Stimulated activated CD8-positive, alpha-beta memory T cell treated with anti-CD3 and anti-CD28 coated beads, Interleukin-15, amount 100 ng/mL, for 48 hours (primary cell): ENCODE results near the gene ABCG1.

Experiments used
- DNase-seq, 2 donors: peaks; one replicate each; pipeline ENCODE4 v3.0.0-alpha.2; 2020; ENCODE audit warnings: low read depth in 2 of 2

ABCG1 gene

DNA sequence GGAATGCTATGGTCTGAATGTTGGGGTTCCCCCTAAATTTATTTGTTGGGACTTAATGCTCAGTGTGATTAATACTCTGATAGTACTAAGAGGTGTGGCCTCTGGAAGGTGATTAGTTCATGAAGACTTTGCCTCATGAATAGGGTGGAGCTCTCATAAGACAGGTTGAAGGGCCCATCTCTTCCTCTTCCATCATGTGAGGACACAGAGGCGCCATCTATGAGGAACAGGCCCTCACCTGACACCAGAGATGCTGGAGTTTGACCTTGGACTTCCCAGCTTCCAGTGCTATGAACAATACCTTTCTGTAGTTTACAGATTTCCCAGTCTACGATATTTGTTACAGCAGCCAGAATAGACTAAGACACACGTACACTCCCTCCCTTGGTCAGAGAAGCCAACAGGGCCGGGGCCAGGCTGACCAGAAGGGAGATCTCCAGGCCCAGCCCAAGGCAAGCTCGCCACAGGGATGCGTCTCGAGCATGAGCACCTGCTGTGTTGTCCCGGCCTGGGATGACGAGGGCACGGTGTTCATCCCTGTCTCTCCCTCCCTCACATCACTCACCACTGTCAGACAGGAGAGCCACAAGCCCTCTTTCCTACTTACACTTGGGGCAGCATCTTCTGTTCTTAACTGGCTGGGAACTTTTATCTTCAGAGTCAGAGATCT, 4.7 kb upstream of the ABCG1 start:
- DNase-seq = no peak

DNA sequence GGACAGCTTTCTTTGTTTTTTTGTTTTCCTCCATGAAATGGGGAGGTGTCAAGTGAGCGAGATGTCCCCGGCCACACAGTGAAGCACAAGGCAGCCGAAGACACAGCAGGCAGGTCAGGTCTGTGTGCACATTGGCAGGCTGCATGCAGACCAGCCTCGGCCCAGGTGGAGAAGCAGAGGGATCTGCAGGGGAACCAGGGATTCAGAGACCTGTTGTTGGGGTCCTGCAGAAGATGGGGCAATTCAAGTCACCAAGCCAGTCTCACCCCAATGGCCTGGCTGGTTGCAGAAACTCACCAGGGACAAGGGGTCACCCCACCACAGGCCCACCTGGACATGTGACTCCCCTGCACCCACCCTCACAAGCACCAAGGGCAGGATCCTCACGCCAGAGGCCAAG, 4.0 kb upstream of the ABCG1 start:
- DNase-seq = no peak

DNA sequence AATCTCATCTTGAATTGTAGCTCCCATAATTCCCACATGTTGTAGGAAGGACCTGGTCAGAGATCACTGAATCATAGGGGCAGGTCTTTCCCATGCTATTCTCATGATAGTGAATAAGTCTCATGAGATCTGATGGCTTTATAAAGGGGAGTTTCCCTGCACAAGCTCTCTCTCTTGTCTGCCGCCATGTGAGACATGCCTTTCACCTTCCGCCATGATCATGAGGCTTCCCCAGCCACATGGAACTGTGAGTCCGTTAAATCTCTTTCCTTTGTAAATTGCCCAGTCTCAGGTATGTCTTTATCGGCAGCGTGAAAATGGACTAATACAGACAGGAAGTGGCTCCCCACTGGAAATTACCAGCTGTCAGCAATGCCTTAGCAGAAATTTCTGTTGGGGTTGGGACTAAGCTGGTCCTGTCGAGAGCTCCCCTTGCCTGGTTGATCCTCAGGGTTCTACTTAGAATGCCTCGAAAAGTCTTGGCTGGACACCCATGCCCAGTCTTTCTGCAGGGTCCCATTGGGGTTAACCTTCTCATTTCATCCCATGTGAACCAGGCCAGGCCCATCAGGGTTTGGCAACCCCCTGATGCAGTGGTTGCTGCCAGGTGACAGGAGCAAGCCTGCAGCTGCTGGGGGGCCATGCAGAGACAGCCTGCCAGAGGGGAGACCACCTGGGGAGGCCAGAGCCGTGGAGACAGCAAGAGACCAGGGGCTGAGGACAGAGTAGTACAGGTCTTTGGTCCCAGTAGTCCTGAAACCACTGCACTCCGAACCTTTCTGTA, 2.8 kb upstream of the ABCG1 start:
- no peak for DNase-seq

DNA sequence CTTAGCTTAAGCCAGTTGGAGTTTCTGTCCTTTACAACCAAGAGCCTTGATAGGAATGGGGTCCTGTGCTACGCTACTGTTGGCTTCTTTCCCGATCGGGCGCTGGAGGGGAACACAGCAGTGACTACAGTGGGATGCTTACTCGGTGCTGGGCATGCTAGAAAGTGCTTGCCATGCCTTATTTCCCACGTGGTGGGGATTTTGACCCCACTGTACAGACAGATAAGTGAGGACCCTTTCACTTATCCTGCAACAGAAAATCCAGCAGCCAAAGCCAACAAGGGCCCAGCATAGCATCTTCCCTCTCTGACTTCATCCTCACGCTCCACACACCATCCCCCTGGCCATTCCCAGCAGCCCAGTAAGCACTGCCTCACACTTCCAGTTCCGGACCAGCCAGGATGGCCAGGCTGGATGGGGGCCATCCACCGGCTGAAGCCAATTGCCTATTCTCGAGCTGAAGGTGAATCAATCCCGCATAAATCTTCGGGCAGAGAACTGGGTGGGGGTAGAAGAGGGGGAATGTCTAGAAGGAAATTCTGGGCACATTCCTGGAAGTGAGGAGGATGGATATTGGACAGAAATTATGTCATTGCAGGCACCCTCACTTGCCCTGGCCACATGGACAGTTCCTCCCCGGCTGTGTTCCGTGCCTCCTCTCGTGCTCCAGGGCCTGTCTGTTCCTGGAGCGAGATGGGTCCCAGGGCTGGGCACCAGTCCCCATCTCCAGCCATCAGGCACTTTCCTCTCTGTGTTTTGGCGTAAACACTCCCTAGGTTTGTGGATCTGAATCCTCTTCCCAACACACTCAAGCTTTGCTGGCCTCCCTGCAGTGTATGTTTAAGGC, 2.0 kb upstream of the ABCG1 start:
- DNase-seq = no peak

DNA sequence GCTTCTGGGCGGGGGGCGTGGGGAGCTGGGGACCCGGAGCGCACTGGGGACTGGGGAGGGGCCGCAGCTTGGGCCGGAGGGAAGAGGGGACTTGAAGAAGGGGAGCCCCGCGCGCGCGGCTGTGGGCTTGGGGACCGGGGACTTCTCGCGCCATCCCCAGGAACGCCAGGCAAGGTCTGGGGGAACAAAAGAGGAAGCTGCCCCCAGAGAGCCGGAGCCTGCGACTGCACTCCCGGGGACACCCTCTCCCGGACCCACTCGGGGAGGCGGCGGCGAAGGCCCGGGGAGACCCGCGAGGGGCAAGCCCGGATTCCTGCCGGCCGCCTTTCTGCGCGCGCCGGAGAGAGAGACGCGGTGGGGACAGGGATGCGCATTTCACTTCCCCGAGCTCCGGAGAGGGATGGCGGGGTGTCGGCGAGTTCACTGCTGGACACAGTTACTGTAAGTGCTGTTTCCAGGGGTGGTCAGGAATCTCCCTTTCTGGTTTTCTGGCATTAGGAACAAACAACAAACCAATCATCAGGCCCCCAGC, 732 bp downstream of the ABCG1 start:
- DNase-seq = no peak

DNA sequence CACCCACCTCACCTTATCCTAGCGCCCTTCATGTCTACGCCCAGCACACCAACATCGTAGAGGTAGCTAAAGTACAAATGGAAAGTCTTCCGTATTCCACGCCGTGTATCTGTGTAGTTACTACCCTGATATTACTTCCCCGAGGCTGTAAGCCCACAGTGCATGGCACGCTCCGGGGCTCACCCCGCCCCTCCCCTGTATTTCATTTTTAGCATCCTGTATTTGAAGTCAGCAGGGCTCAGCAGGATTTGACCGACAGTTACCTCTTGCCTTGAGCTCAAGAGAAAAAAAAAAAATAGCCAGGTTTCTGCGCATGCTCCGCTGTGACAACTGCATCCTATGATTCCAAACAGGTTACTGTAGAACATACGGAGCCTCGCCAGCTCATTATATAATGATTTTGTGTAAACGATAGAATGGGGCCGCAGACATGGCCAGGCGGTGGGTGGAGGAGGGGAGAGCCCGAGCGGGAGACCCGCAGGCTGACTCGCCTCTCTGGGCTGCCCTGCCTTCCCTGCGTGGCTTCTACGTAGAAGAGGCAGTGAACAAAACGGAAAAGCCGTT, 1.3 kb downstream of the ABCG1 start:
- no peak for DNase-seq

DNA sequence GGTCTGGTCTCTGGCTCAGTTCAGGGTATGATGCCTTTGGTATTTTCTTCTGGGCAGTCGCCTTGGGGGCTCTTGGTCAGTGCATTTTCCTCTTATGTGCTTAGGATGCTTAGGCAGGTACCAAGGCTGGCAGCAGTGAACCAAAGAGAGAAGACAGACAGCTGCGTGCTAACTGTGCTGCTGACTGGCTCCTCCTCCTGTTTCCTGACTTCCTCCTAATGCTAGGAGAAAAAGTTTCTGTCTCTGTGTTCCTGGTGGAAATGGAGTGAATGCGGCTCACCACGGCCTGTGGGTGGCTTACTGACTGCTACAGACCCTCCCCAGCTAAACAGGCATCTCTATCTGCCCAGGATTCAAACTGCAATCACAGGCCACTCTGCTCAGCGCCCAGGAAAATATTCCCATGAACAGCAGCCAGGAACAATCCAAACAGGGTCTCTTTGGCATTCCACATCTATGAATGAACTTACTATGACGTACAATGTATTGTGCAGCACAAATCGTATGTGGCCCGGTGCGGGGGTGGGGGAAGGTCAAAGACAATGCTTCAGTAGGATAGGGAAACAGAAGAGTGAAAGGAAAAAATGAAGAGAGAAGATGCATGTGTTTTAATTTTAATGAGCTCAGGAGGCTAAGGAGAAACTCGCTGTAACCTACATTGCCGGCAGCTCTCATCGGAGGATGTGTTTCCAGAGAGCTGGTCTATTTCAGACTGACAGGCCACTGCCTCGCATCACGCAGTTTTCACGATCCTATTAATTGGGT, 2.8 kb downstream of the ABCG1 start:
- no peak for DNase-seq

DNA sequence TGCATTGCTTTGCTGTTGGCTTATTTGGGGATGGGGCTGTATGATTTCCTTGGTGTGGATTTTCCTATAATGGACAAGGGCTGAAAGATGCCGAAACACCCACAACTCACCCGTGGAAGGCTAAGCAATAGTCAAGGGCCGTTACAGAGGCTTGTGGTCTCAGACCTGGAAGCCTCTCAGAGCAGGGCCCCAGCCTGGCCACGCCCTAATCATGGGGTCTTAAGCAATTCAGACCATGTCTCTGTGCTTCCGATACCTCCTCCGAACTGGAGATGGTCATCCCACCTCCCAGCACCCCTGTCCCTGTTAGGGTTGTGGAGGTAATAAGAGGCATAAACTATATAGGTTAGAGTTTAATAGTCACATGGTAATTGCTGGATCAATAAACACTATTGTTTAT, 3.4 kb downstream of the ABCG1 start:
- DNase-seq = no peak

DNA sequence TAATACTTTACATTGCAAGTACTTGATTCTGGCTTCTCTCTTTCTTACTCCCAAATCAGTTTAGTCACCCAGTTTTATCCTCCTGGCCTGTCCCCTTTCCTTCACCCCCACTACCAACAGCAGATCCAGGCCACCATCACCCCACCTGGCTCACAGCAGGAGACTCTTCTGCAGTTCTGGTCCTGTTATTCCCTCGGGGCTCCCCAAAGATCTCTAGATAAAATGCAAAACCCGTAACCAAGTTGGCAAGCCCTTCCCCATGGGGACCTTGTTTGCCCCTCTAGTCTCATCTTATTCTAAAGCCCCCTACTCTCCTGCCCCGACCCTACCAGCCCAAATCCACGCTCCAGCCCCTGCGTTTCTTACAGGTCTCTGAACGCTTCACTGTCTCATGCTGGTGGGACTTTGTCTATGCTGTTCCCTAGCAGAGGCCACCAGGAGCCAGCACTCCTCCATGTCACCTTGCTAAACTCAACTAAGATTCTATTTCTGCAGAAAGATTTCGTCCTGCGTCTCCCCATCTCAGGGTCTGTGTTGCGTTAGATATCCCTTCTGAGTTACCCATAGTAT, 4.0 kb downstream of the ABCG1 start:
- DNase-seq = no peak

DNA sequence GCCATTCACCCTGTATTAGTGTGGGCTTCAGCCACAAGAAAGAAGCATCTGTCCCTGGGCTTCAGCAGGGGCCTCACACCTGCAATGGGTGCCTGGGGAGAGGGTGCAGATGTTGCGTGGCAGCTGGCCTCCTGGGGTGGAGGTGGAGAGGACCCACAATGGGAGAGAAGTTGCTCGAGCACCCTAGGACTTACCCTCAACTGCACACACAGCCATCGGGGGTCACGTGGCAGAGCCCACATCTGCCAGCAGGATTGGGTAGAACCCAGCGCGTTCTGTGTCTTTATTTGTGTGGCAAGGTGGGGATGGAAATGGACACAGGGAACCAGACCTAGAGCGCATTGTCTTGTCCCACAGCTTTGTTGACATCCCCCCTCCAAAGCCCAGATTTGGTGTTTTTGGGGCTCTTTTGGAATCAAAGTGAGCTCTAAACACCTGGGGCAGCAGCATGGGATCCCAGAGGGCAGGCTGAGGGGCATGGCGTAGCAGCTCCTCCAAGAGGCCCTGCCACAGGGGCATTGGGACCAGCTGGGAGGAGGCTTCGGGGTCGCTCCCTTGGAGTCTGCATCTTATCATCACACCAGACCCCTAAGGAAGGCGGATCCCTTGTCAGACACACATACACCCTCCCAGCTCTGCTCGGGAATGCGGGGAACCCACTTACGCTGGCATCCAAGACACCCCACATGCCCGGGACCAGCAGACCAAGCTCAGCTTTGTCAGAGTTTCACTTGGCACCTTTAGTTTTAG, 5.1 kb downstream of the ABCG1 start:
- DNase-seq = no peak

DNA sequence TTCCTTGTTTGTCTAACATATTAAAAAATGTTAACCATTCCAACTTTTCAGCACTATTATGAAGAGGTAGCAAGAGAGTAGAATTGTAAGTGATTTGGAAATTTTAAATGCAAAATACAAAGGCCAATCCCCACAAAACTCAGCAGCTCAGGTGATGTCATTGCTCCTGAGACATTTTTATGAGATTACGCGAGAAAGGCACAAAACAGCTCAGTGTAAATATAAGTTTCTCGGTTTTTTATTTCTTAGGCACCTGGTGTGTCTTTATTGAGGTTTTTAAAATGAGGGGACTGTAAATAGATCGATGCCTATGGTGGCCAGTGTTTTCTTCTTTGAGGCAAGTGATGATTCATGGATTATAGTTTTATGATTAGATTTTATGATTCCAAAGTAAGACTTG, 6.1 kb downstream of the ABCG1 start:
- no peak for DNase-seq

DNA sequence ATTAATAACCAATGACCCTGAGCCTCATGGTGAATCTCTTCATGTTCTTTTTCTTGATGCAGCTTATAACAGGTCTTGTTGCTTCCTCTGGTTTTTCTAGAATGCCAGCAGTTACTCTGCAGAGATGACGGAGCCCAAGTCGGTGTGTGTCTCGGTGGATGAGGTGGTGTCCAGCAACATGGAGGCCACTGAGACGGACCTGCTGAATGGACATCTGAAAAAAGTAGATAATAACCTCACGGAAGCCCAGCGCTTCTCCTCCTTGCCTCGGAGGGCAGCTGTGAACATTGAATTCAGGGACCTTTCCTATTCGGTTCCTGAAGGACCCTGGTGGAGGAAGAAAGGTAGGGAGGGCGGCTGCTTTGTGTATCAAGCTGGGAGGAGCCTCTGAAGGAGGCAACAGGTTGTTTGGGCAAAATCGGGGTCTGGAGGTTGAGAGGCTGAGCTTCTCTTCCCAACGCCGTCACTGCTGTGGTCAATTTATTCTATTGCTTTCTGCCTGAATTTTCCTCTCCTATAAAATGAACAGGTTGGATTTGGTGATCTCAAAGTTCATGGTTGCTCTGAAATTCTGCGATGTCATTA, 6.7 kb downstream of the ABCG1 start:
- DNase-seq = no peak

DNA sequence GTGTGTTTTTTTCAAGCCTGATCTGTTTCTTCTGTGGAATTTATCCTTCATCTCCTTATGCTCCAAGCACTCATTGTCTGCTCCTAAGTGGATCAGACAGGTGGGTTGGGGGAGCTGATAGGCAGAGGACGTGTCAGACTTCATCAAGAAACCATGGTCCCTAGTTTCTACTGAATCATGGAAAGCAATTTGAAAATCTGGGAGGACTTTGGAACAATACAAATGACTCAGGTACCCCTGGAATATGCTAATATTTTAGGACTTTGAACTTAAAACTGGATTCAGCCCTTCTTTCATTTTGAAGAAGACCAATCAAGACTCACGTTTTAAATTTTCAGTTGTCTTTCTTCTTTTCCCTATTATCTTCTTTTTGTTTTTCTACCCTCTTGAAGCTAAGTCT, 7.7 kb downstream of the ABCG1 start:
- no peak for DNase-seq

DNA sequence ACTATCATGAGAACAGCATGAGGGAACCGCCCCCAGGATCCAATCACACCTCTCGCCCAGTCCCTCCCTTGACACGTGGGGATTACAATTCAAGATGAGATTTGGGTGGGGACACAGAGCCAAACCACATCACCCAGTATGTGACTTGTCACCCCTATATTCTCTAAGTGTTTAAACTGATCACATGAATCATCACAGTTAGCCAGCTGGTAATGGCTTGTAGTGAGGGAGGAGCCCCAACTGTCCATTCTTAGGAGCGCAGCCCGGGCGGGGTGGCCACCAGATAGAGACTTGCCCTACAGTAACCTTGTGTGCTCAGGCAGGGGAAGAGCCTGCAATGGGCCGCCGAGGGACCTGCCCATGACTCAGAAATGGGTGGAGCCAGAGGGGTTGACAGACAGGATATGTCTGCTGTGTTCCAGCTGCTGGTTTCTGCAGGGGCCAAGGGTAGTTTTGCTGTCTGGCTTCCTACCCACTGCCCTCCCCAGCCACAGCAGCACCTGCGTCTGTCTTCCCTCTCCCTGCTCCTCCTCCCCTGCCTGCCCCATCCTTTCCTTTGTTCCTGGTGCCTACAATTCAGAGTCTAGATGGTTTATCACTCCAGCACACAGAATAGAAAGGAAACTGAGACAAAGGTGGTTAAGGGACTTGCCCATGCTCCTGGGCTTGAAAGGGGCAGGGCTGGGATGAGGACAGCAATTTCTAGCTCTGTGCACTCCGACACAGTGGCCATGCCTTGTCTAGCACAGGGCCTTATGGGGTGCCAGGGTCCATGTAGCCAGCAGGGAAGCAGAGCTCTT, 9.2 kb downstream of the ABCG1 start:
- DNase-seq = peak; percentile 86

DNA sequence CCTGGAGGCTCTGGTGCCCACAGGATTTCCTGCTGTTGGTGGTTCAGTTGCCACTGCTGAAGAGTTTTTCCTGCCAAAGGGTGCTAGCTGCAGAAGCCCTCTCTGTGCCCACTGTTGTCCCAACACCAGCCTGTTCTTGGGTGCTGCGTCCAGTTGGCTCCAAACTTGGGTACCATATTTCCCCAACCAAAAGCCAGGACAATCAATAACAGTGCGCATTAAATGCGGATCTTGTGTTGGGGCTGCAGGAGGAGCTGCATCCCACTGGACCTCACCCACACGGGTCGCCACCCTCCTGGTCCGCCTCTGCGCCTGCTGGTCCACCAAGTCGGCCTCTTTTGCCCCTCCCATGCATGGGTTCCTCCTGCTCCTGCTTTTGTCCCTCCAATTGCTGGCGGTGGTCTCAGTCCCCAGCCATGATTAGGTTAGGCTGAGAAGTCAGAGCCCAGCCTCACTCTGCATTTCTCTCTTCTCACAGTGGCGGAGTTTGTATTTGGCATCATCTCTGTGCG, 9.8 kb downstream of the ABCG1 start:
- DNase-seq = no peak

DNA sequence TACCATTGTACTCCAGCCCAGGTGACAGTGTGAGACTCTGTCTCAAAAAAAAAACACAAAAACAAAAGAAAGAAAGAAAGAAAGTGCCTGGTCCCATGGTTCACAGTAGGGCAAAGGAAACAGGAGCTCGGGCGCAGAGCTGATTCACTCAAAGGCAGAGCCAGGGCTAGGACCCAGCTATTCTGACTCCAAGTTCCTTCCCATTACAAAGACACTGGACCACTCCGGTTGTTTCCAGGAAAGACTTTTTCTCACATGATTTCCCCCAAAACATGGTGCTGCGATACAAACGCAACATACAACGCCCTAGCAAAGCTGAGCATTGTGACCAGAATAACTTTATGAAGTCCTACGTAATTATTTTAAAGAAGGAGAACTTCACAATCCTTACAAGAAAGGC, 10.7 kb downstream of the ABCG1 start:
- DNase-seq = no peak

DNA sequence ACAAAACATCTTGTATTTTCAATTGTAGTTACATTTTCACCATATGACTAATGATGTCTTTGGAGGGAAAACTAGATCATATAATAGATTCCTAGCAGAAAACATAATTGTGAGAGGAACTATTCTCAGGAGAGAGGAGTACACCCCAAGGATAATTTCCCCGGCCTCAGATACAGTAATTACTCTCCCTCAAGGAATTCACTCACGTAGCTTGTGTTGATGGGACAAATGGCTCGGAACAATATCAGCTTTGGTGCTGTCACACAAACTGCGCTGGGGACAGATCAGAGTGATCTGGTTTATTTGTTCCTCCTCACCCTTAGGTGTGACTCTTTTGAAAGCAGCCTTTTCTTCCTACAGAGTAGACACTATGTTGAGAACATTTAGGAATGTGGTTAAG, 11.2 kb downstream of the ABCG1 start:
- DNase-seq = no peak

DNA sequence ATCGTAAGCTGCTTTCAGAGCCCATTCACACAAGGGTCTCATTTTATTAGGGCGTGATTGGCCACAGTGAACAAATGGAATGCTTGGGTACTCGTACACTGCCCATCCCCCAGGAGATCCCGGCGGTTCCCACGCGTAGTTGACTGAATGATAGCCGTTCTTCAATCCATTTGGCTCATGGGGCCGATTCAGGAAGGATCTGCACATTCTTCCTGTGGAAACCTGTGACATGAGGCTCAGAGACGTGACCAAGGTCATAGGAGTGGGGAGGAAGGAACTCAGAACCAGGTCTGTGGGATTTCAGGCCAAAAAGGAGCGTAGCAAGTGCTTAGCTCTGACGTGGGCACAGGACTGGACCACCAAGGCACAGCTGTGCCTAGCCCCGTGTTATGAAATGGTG, 11.7 kb downstream of the ABCG1 start:
- no peak for DNase-seq

DNA sequence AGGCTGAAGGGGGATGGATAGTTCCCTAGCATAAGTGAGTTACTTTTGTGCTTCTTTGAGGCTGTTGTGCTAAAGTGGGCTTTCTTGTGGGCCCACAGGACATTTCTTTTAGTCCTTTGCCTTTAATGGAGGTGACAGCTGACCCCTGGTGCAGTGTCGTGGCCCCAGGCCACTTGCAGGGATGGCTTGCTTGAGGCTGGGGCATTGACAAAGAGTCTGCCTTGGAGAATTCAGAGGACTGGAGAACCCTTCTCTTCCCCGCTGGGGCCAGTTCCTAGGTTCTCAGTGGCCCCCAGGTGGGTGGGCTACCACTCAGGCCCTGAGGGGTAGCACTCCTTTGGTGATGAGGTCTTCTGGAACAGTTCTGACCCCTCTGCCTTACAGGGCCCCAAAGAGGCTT, 12.8 kb downstream of the ABCG1 start:
- no peak for DNase-seq
